ENCODE results near the gene LUC7L3.
A peak's percentile ranks its signal among the peaks of the same experiment; 100 is the strongest.
"Not testable (repeated sequence)": the region's sequence is repeated elsewhere in the genome, so short reads cannot be mapped to it uniquely, and the experiment has no call there.

The LUC7L3 gene, protein sequence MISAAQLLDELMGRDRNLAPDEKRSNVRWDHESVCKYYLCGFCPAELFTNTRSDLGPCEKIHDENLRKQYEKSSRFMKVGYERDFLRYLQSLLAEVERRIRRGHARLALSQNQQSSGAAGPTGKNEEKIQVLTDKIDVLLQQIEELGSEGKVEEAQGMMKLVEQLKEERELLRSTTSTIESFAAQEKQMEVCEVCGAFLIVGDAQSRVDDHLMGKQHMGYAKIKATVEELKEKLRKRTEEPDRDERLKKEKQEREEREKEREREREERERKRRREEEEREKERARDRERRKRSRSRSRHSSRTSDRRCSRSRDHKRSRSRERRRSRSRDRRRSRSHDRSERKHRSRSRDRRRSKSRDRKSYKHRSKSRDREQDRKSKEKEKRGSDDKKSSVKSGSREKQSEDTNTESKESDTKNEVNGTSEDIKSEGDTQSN

GRCh38 chr17:50719144-50719923, at the start of gene LUC7L3:
TSS of gene LUC7L3 (plus strand) at chr17:50719603. CDS start at chr17:50719733, 130 bp downstream.
- peak; percentile 42 to 94 (median 89) for DNase-seq

- DNase-seq = no peak
Measured at GRCh38 chr17:50672071-50672470, 47.3 kb upstream of the LUC7L3 start.

DNA sequence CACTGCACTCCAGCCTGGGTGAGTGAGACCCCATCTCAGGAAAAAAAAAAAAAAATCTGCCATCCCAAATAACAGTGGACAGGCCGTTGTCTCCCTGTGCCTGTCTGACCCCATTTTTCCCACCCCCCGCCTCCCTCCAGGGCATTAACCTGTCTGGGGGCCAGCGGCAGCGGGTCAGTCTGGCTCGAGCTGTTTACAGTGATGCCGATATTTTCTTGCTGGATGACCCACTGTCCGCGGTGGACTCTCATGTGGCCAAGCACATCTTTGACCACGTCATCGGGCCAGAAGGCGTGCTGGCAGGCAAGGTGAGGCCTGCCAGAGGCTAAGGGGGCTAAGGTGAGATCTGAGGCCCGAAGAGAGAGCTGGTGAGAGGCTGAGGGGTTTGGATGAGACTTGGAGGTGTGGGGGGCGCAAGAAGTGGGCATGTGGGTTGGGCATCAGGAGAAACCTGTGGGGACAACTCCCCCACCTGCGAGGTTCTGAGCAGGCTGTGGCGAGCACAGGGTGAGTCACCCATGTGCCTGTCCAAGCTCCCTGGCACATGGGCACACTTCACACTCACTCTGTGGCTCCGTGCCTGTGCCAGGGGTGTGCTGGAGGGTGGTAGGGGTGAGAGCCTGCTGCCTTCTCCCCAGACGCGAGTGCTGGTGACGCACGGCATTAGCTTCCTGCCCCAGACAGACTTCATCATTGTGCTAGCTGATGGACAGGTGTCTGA, 46.4 kb upstream of the LUC7L3 start:
- DNase-seq = no peak

GRCh38 chr17:50675190-50675589, 44.2 kb upstream of the LUC7L3 start:
- no peak for DNase-seq

- DNase-seq = no peak
Measured at GRCh38 chr17:50675627-50676026, 43.8 kb upstream of the LUC7L3 start.

DNA sequence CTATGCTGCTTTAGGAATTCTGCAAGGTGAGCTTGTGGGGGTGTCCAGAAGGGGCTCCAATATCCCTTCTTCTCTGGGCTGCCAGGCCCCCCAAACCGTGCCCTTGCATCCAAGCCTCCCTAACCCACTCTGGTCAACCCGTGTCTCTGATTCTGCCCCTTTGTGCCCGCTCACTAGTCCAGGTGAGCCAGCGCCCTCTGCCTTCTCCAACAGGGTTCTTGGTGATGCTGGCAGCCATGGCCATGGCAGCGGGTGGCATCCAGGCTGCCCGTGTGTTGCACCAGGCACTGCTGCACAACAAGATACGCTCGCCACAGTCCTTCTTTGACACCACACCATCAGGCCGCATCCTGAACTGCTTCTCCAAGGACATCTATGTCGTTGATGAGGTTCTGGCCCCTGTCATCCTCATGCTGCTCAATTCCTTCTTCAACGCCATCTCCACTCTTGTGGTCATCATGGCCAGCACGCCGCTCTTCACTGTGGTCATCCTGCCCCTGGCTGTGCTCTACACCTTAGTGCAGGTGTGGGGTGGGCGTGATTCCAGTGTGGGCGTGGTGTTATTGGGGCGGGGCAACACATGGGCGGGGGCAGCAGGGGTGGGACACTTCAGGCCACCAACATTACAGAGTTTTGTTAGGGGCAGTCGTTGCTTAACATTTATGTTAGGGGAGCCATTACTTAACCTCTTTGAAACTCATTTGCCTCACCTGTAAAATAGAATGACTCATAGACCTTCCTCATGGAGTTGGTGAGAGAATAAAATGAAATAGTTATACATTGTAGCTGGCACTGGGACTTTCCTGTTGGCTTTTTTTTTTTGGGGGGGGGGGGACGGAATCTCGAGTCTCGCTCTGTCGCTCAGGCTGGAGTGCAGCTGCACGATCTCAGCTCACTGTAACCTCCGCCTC, 43.1 kb upstream of the LUC7L3 start:
- DNase-seq = no peak

DNA sequence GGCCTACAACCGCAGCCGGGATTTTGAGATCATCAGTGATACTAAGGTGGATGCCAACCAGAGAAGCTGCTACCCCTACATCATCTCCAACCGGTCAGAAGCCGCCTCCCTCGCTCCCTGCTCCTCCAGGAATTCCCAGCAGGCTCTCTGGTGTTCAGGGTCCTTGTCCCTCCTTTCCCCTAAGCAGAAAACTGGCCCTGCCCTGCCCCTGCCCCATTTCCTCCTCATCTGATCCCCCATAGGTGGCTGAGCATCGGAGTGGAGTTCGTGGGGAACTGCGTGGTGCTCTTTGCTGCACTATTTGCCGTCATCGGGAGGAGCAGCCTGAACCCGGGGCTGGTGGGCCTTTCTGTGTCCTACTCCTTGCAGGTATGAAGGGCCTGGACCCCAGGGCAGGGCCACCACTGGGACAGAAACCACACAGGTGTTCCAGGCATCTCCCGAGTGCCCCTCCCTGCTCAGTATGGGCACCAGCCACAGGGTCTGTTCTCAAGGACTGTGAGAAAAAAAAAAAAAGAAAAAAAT, 41.5 kb upstream of the LUC7L3 start:
- no peak for DNase-seq

- DNase-seq = no peak
Measured at GRCh38 chr17:50679008-50679544, 40.3 kb upstream of the LUC7L3 start.

GRCh38 chr17:50680126-50680525, 39.3 kb upstream of the LUC7L3 start:
- no peak for DNase-seq

- not testable (repeated sequence) for DNase-seq
Measured at GRCh38 chr17:50680543-50681262, 38.7 kb upstream of the LUC7L3 start.

DNA sequence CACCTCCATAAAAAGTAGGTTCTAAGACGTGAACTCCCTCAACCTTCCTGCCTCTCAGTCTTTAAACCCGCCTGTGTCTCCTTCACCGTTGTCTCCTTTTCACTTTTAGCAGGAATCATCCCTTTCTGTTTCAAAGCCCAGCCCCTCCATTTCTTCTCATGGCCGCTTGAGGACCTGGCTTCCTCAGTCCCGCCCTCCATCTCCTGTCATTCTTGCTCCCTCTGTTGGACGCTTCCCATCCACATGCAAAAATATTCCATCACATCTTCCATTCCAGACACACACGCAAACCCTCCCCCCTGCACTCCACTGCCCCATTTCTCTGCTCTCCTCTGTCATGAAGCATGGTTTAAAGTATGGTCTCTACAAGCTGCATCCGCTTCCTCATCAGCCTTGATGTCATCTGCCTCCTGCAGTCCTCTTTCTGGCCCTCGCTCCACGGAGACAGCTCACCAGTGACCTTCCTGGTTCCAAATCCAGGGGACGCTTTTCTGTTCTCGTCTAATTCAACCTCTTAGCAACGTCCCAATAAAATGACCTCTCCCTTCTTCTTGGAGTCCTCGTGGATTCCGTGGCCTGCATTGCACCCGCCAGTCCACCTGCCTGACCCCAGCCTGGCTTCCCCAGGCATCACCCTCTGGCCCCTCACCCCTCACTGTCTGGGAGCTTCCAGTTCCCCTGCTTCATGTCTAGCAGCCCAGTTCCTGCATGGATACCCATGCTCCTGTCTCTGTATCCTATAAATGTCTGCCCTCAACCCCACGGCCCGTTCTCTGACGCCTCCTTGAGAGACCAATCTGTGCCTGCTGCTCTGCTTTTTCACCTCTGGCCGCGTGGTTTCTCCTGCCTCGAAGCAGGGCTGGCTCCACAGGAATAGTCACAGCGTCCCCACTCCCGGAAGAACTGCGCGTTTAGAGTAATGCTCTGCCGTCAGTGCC, 37.9 kb upstream of the LUC7L3 start:
- DNase-seq = peak in 39 of 58 donors; percentile 5 to 65 (median 23)

- no peak for DNase-seq
Measured at GRCh38 chr17:50682441-50682840, 37.0 kb upstream of the LUC7L3 start.

GRCh38 chr17:50682938-50683337, 36.5 kb upstream of the LUC7L3 start:
- DNase-seq = no peak

GRCh38 chr17:50683434-50684287, 35.7 kb upstream of the LUC7L3 start:
- no peak for DNase-seq

DNA sequence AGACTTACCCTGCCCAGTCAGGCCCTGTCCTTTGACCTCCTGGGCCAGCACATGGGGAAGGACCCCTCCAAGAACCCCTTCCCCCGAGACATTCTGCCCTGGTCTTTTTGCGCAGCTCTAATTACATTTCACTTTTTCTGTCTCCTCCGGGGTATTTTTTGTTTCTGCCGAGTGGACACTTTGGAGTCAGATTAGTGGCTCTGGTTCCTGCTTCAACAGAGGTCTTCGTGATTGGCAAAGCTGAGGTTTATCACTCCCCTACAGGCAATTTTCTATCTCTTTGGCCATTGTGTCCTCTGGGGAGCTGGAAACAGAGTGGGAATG, 35.2 kb upstream of the LUC7L3 start:
- DNase-seq = no peak

GRCh38 chr17:50684612-50685333, 34.6 kb upstream of the LUC7L3 start:
- no peak for DNase-seq

GRCh38 chr17:50685334-50685665, 34.1 kb upstream of the LUC7L3 start:
- no peak for DNase-seq

All from anterior cingulate cortex (tissue), 58 donors.